Loucy (cell line): ENCODE data around the gene MRGPRE.

Experiments used
- H2AFZ ChIP-seq: fragments of 200-600 bp; sonication (generic); 2 replicates; pipeline ENCODE4 v1.6.0; 2016; ENCODE audit warnings: antibody characterized with exemption, mild to moderate bottlenecking, low read length, moderate library complexity
- H3F3A ChIP-seq: fragments of 200-600 bp; 2 replicates; pipeline ENCODE4 v1.6.0; 2016; ENCODE audit warnings: antibody characterized with exemption, low read depth, mild to moderate bottlenecking
- H3K27me3 ChIP-seq: fragments of 200-600 bp; sonication (generic); 2 replicates; pipeline ENCODE4 v1.6.1; 2014; ENCODE audit warnings: low read length, mild to moderate bottlenecking; ENCODE audit not compliant: insufficient read depth, poor library complexity, severe bottlenecking
- H3K36me3 ChIP-seq: fragments of 200-600 bp; sonication (generic); 2 replicates; pipeline ENCODE4 v1.6.1; 2016; ENCODE audit warnings: low read length; ENCODE audit not compliant: insufficient read depth
- H3K4me1 ChIP-seq: fragments of 200-600 bp; sonication (generic); 2 replicates; pipeline ENCODE4 v1.5.1; 2014; ENCODE audit warnings: low read length, mild to moderate bottlenecking; ENCODE audit not compliant: insufficient read depth, poor library complexity, severe bottlenecking
- H3K4me2 ChIP-seq: fragments of 200-600 bp; sonication (generic); 2 replicates; pipeline ENCODE4 v1.6.0; 2014; ENCODE audit warnings: antibody characterized with exemption, low read length, low read depth, mild to moderate bottlenecking; ENCODE audit not compliant: poor library complexity, severe bottlenecking
- H3K4me3 ChIP-seq: fragments of 200-600 bp; sonication (generic); 2 replicates; pipeline ENCODE4 v1.5.1; 2014; ENCODE audit warnings: low read length, mild to moderate bottlenecking, mixed read lengths; ENCODE audit not compliant: poor library complexity, severe bottlenecking
- H3K79me2 ChIP-seq: fragments of 200-600 bp; sonication (generic); 2 replicates; pipeline ENCODE4 v1.6.1; 2014; ENCODE audit warnings: low read length; ENCODE audit not compliant: insufficient read depth
- H3K9ac ChIP-seq: fragments of 200-600 bp; sonication (generic); 2 replicates; pipeline ENCODE4 v1.6.0; 2014; ENCODE audit warnings: mild to moderate bottlenecking, low read depth, low read length, moderate library complexity; ENCODE audit not compliant: poor library complexity, severe bottlenecking
- H3K9me2 ChIP-seq: fragments of 200-600 bp; sonication (generic); replicated peaks from 2 replicates; pipeline ENCODE4 v1.6.1; 2016; ENCODE audit warnings: low read depth, low read length, mixed read lengths
- H3K9me3 ChIP-seq: fragments of 200-600 bp; sonication (generic); 2 replicates; pipeline ENCODE4 v1.6.1; 2014; ENCODE audit warnings: mild to moderate bottlenecking, antibody characterized with exemption, low read length, low read depth; ENCODE audit not compliant: insufficient read depth
- H4K20me1 ChIP-seq: fragments of 200-600 bp; sonication (generic); 2 replicates; pipeline ENCODE4 v1.6.0; 2014; ENCODE audit warnings: antibody characterized with exemption, low read length, mild to moderate bottlenecking; ENCODE audit not compliant: insufficient read depth, poor library complexity, severe bottlenecking
- EZH2phosphoT487 ChIP-seq: fragments of 200-600 bp; IDR thresholded peaks from 2 replicates; pipeline ENCODE4 v1.6.1; 2018; ENCODE audit warnings: antibody characterized with exemption, mild to moderate bottlenecking, moderate library complexity, borderline replicate concordance
- TF ChIP-seq, protein P1 (sequence below): fragments of 200-600 bp; sonication (generic); conservative IDR thresholded peaks from 2 replicates; pipeline ENCODE4 v1.5.1; 2014; ENCODE audit warnings: mild to moderate bottlenecking, antibody characterized with exemption, low read length

MRGPRE gene

DNA sequence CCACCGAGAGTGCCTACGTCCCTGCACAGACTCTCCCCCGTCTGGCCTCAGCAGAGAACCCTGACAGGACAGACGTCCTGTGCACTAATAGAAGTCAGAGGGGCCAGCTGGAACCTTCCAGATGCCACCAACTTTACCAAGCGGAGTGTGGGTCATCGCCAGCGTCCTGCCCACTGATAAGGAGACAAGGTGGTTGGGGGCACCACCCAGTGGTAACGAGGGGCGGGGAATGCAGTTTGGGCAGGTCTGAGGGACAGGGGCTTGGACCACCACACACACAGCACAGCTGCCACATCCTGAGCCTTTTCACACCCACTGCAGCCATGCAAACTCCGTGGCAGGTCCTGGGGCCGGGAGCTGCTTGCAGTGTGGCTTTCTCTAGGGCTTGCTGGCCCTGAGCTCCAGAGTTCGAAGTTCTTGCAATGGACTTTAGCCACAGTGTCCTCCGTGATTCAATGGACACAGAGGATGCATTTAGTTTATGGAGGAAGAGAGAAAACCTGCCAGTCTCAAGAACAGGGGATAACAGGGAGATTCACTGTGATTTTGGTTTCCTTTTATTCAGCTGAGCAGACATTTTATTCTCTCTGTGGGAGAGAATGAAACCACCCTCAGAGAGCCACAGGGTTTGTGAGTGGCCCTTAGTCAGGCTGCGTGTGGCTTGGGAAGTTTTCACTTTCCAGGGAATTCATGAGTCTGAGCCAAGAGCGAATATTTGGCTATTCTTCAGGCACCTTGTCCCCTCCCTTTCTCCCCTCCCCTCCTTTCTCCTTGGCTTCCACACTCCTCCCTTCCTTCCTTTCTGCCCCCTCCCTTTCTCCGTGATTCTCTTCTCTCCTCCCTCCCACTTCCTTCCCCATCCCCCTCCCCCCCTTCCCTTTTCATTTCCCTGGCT, 26.7 kb downstream of the MRGPRE start:
- Histone ChIP-seq H3K9me2 (no peaks in the 10 kb centered on the region), H3K9me3 (no peaks in the 10 kb centered on the region), H3K27me3 (no peaks in the 10 kb centered on the region), H2AFZ (no peak overlapping the region), H3K9ac (no peak overlapping the region), H3K4me2 (no peak overlapping the region), H4K20me1 (no peaks in the 10 kb centered on the region), H3F3A (no peaks in the 10 kb centered on the region), H3K36me3 (no peaks in the 10 kb centered on the region), H3K4me3 (no peak overlapping the region), H3K79me2 (no peaks in the 10 kb centered on the region), H3K4me1 (peaks cover 24% of the 10 kb centered on the region)
- TF ChIP-seq, protein P1, sequence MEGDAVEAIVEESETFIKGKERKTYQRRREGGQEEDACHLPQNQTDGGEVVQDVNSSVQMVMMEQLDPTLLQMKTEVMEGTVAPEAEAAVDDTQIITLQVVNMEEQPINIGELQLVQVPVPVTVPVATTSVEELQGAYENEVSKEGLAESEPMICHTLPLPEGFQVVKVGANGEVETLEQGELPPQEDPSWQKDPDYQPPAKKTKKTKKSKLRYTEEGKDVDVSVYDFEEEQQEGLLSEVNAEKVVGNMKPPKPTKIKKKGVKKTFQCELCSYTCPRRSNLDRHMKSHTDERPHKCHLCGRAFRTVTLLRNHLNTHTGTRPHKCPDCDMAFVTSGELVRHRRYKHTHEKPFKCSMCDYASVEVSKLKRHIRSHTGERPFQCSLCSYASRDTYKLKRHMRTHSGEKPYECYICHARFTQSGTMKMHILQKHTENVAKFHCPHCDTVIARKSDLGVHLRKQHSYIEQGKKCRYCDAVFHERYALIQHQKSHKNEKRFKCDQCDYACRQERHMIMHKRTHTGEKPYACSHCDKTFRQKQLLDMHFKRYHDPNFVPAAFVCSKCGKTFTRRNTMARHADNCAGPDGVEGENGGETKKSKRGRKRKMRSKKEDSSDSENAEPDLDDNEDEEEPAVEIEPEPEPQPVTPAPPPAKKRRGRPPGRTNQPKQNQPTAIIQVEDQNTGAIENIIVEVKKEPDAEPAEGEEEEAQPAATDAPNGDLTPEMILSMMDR = no peak
- TF ChIP-seq EZH2phosphoT487 = no peak

DNA sequence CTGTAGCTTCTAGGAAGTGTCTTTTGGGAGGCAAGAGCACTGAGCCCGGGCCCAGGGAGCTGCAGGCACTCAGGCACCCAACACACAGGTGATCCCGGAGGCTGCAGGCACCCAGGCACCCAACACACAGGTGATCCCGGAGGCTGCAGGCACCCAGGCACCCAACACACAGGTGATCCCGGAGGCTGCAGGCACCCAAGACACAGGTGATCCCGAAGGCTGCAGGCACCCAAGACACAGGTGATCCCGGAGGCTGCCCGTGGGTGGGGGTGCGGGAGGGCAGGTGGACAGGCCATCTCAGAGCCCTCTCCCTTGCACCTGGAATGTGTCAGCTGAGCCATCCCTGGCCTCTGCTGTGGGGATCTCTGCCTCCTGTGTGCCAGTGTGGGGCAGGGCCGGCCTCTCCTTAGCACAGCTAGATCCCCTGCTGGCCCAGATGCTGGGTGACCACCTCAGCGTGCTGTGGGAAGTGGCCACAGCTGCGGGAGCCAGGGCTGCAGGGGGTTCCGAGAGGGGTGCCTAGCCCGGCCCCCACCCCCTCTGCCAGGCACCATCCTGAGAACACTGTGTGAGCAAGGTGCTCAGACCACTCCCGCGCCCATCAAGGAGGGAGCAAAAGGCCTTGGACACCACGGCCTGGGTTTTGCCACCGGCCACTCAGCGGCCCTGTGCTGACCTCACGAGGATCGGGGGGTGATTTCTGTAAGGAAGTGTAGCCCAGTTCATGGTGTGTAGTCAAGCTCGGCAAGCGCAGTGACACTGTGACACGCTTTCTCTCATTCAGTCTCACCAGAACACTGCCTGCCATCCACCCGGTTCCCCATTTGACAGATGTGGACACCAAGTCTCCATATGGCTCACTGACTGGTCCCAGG, 27.8 kb downstream of the MRGPRE start:
- H3K4me2 ChIP-seq = no peak overlapping the region
- no peak overlapping the region for H2AFZ ChIP-seq
- H3K9me2 ChIP-seq = no peaks in the 10 kb centered on the region
- TF ChIP-seq EZH2phosphoT487 = no peak
- TF ChIP-seq, protein P1 = no peak
- H3K4me1 ChIP-seq = peaks cover 22% of the 10 kb centered on the region
- H3K4me3 ChIP-seq = no peak overlapping the region
- no peaks in the 10 kb centered on the region for H3K79me2 ChIP-seq
- no peaks in the 10 kb centered on the region for H3K27me3 ChIP-seq
- no peaks in the 10 kb centered on the region for H3K9me3 ChIP-seq
- H3F3A ChIP-seq = no peaks in the 10 kb centered on the region
- no peaks in the 10 kb centered on the region for H3K36me3 ChIP-seq
- no peaks in the 10 kb centered on the region for H4K20me1 ChIP-seq
- no peak overlapping the region for H3K9ac ChIP-seq

DNA sequence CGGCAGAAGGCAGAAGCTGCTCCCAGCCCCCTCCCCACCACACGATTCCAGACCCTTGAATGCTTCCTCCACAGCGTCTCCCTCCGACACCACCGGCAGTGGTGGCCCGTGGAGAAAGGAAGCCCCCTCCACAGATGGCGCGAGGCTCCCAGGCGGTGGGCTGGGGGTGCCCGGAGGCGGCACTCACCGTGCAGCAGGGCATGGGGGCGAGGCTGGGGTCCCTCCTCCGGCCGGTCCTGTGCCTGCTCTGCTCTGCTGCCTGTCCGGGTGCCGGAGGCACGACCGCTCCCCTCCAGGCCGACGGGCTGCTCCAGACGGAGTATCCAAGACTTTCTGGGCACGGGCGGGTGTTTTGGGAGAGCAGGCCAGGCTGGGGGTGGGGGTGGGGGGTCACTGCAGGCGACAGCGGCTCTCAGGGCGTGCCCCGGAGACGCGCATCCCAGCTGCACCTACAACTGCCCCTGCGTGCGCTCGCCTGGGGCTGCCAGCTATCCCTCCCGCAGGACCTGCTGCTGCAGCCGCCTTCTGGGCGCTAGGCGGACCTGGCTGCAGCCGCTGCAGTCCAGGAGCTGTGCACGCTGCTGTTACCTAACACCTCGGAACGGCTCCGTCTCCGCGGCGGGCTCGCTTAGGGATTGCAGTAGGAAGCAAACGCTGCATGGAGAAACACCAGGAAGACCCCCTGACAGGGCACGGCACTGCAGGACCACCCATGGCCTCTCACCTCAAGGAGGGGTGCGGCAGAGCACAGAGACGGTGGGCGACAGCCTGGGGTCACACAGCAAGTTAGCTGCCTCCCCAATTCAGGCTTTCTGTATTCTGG, 28.8 kb downstream of the MRGPRE start:
- H3K4me3 ChIP-seq = no peak overlapping the region

More for the DNA sequence above, 28.8 kb downstream of the MRGPRE start:
- no peaks in the 10 kb centered on the region for H3K36me3 ChIP-seq
- no peak overlapping the region for H2AFZ ChIP-seq
- H3K9me3 ChIP-seq = no peaks in the 10 kb centered on the region
- H3K4me2 ChIP-seq = no peak overlapping the region
- H3K27me3 ChIP-seq = no peaks in the 10 kb centered on the region
- H3K9ac ChIP-seq = no peak overlapping the region
- H3K4me1 ChIP-seq = peaks cover 14% of the 10 kb centered on the region
- H4K20me1 ChIP-seq = no peaks in the 10 kb centered on the region
- H3K9me2 ChIP-seq = no peaks in the 10 kb centered on the region
- TF ChIP-seq EZH2phosphoT487 = no peak
- H3F3A ChIP-seq = no peaks in the 10 kb centered on the region
- no peaks in the 10 kb centered on the region for H3K79me2 ChIP-seq
